B cell (primary cell): ENCODE measurements around the gene NUMA1. TPM values are rescaled to one million over a fixed set of nuclear protein-coding genes. Genes with fewer than 3 reads are reported as not detected.

ENCODE experiments used
- ATAC-seq: fragments of 200-7000 bp; cut with Tn5 transposase; one replicate; pipeline ENCODE4 v1.10.0; 2021; ENCODE audit warnings: low read depth, mild to moderate bottlenecking, moderate number of reproducible peaks, moderate library complexity
- CTCF ChIA-PET: fragments of 350-600 bp; sonication (Branson Sonifier 250); formaldehyde crosslinking; loops from one replicate; lab custom pipeline; 2021; ENCODE audit warnings: antibody characterized with exemption, inconsistent platforms; lab: Charles Lee
- POLR2A ChIA-PET: fragments of 350-600 bp; sonication (Branson Sonifier 250); formaldehyde crosslinking; loops from one replicate; lab custom pipeline; 2021; ENCODE audit warnings: antibody characterized with exemption; lab: Charles Lee
- DNase-seq: peaks from one replicate; pipeline ENCODE4 v3.0.0; 2013
- H2AFZ ChIP-seq: 2 replicates; pipeline ENCODE4 v1.6.1; 2012; ENCODE audit warnings: mild to moderate bottlenecking, low read depth, low read length; ENCODE audit not compliant: insufficient read depth, poor library complexity, severe bottlenecking
- H3K27ac ChIP-seq, 2 donors: 1 replicate in 1 of 2; 2 replicates in 1 of 2; pipeline ENCODE4 v1.5.1; 2012 to 2013; ENCODE audit warnings: low read length in 2 of 2, mild to moderate bottlenecking in 2 of 2, moderate library complexity in 1 of 2
- H3K27me3 ChIP-seq, 4 experiments: fragments of 200-600 bp in 1 of 4; sonication (generic) in 1 of 4; replicated peaks in 1 of 4; 1 replicate in 2 of 4; 2 replicates in 2 of 4; pipeline versions ENCODE4 v1.6.1 to v1.7.0; 2013 to 2016; ENCODE audit warnings: low read length in 3 of 4, mild to moderate bottlenecking in 2 of 4, mixed read lengths in 1 of 4, moderate library complexity in 1 of 4; ENCODE audit not compliant: insufficient read depth in 4 of 4, control insufficient read depth in 3 of 4; ENCODE audit errors: control extremely low read depth in 1 of 4
- H3K36me3 ChIP-seq, 2 experiments: replicated peaks in 1 of 2; 1 replicate in 1 of 2; 2 replicates in 1 of 2; pipeline versions ENCODE4 v1.6.1 to v1.7.1; 2013; ENCODE audit warnings: low read length in 1 of 2; ENCODE audit not compliant: insufficient read depth in 2 of 2, control insufficient read depth in 1 of 2; ENCODE audit errors: control extremely low read depth in 1 of 2, extremely low read depth in 1 of 2
- H3K4me1 ChIP-seq, 2 donors: fragments of 200-600 bp in 1 of 2; sonication (generic) in 1 of 2; 1 replicate in 1 of 2; 2 replicates in 1 of 2; pipeline versions ENCODE4 v1.5.1 to v1.6.1; 2013 to 2017; ENCODE audit warnings: low read length in 2 of 2; ENCODE audit not compliant: control insufficient read depth in 2 of 2, insufficient read depth in 2 of 2
- H3K4me2 ChIP-seq: replicated peaks from 2 replicates; pipeline ENCODE3; 2012; ENCODE audit warnings: mild to moderate bottlenecking, low read depth, low read length; ENCODE audit not compliant: poor library complexity, severe bottlenecking
- H3K4me3 ChIP-seq, 5 experiments: fragments of 200-600 bp in 1 of 5; sonication (generic) in 1 of 5; 1 replicate in 3 of 5; 2 replicates in 2 of 5; pipeline versions ENCODE4 v1.5.1 to v1.7.0; 2011 to 2016; ENCODE audit warnings: low read length in 4 of 5, mild to moderate bottlenecking in 4 of 5, low read depth in 2 of 5, control low read depth in 1 of 5, moderate library complexity in 1 of 5; ENCODE audit not compliant: insufficient read depth in 1 of 5; ENCODE audit errors: control extremely low read depth in 1 of 5, extremely low read depth in 1 of 5
- H3K79me2 ChIP-seq: fragments of 200-600 bp; sonication (generic); one replicate; pipeline ENCODE4 v1.6.0; 2016; ENCODE audit warnings: low read length; ENCODE audit not compliant: control insufficient read depth, insufficient read depth
- H3K9ac ChIP-seq: fragments of 200-600 bp; sonication (generic); 2 replicates; pipeline ENCODE4 v1.6.1; 2017; ENCODE audit warnings: mild to moderate bottlenecking, low read length, moderate library complexity
- H3K9me3 ChIP-seq, 3 donors: one replicate each; pipeline versions ENCODE4 v1.6.1 to v1.7.1; 2013; ENCODE audit warnings: low read length in 2 of 3; ENCODE audit not compliant: control insufficient read depth in 2 of 3, insufficient read depth in 1 of 3; ENCODE audit errors: control extremely low read depth in 1 of 3
- H4K20me1 ChIP-seq: 2 replicates; pipeline ENCODE4 v1.6.0; 2012; ENCODE audit warnings: mild to moderate bottlenecking, low read length; ENCODE audit not compliant: insufficient read depth, control insufficient read depth, poor library complexity, severe bottlenecking
- H3K27ac Mint-ChIP-seq: one replicate; pipeline ENCODE4 v1.8.0; 2021; ENCODE audit warnings: mixed read lengths
- H3K27me3 Mint-ChIP-seq: one replicate; pipeline ENCODE4 v1.8.0; 2021; ENCODE audit warnings: mixed read lengths
- H3K4me1 Mint-ChIP-seq: one replicate; pipeline ENCODE4 v1.8.0; 2021; ENCODE audit warnings: mixed read lengths
- H3K4me3 Mint-ChIP-seq: one replicate; pipeline ENCODE4 v1.8.0; 2021; ENCODE audit warnings: mixed read lengths
- H3K9me3 Mint-ChIP-seq: one replicate; pipeline ENCODE4 v1.8.0; 2022; ENCODE audit warnings: mixed read lengths; ENCODE audit not compliant: insufficient read depth
- CTCF ChIP-seq: fragments of 200-600 bp; IDR thresholded peaks from one replicate; pipeline ENCODE4 v1.8.0; 2022; ENCODE audit warnings: antibody characterized with exemption, mild to moderate bottlenecking
- EZH2 ChIP-seq: IDR thresholded peaks from 2 replicates; pipeline ENCODE4 v1.6.1; 2012; ENCODE audit warnings: borderline replicate concordance, low read depth, mild to moderate bottlenecking, moderate library complexity, low read length; ENCODE audit not compliant: insufficient read depth, poor library complexity, severe bottlenecking
- WGBS: methylation state at CpG from one replicate; pipeline ENCODE4 v1.1.5; 2013; ENCODE audit warnings: missing lambda C conversion rate; ENCODE audit not compliant: insufficient coverage; 5-methylcytosine and 5-hydroxymethylcytosine counted together
- intact Hi-C: fragments of 100-400 bp; cut with micrococcal nuclease; formaldehyde crosslinking; loops from one replicate; pipeline ENCODE4 v1.10.0; 2022
- polyA plus RNA-seq: library from polyadenylated mRNA; depleted of rRNA; stranded (reverse); fragments of >200 nt; gene quantifications from 2 replicates; pipeline ENCODE4 v1.2.3, GENCODE V29; 2012
- total RNA-seq, 2 donors: library from RNA; stranded (reverse); fragments of 120-200 nt in 1 of 2; gene quantifications; 1 replicate in 1 of 2; 2 replicates in 1 of 2; pipeline versions ENCODE4 v1.2.3 to v1.2.4, GENCODE V29; 2013 to 2022

The NUMA1 gene
- total and polyA plus RNA-seq, 2 donors (not counting 1 experiment from before 2014, with no cell fraction given): 186 to 300 TPM

DNA sequence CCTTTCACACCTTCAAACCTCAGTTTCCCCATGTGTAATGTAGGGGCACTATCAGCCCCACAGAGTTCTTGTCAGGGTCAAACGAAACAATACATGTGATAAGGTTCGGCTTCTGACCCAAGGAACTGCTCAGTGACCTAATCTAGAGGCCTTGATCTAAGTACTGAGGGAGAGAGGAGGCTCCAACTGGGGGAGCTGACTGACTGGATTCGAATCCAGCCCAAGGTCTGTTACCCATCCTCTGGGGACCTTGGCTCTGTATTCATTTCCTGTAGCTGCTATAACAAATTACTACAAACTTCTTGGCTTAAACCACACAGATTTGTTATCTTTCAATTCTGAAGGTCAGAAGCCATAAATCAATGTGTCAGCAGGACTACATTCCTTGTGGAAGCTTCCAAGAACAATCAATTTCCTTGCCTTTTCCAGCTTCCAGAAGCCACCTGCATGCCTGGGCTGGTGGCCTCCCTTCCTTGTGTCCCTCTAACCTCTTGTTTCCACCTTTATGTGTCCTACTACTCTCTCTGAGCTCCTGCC lies 42.8 kb upstream of the NUMA1 start:
- Histone ChIP-seq H3K27ac (no peak overlapping the region), H3K36me3 (no peaks in the 10 kb centered on the region), H3K4me3 (no peak overlapping the region), H3K27me3 (peaks cover 0 to 13% (median 2%) of the 10 kb centered on the region in 4 experiments), H3K4me2 (no peak overlapping the region), H4K20me1 (no peaks in the 10 kb centered on the region), H2AFZ (no peak overlapping the region), H3K4me1 (no peaks in the 10 kb centered on the region), H3K9me3 (peaks cover 3 to 9% (median 9%) of the 10 kb centered on the region in 3 donors), H3K79me2 (no peaks in the 10 kb centered on the region), H3K9ac (no peak overlapping the region)
- Mint-ChIP-seq H3K27me3 (peaks cover 38% of the 10 kb centered on the region), H3K9me3 (peaks cover 3% of the 10 kb centered on the region), H3K4me3 (no peak overlapping the region), H3K27ac (no peak overlapping the region), H3K4me1 (no peaks in the 10 kb centered on the region)
- no peak for ATAC-seq
- no peak for DNase-seq
- ChIA-PET CTCF (interaction anchor here (1.0 kb wide), 1 partner anchor 22 kb away, joined by 3 read pairs; no protein-coding TSS in a partner anchor), POLR2A (no interaction called here)
- whole genome bisulfite sequencing: 96% methylated on average over 2 of the region's 3 CpGs
- TF ChIP-seq CTCF (no peak), EZH2 (no peak)
- intact Hi-C loops: no loop called here

DNA sequence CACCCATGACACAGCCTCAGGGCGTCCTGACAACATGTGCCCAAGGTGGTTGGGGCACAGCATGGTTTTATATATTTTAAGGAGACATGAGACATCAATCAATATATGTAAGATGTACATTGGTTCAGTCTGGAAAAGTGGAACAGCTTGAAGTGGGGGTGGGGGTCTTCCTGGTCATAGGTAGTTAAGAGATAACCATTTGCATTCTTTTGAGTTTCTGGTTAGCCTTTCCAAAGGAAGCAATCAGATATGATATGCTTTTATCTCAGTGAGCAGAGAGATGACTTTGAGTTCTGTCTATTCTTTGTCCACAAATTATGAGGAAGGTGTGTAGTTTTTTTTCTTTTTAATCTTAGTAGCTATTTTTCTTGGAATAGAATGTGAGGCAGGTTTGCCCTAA lies 42.3 kb upstream of the NUMA1 start:
- CTCF ChIA-PET: interaction anchor here (1.0 to 1.2 kb wide), 2 partner anchors 21 to 22 kb away, joined by 3 read pairs; no protein-coding TSS in a partner anchor

More for the DNA sequence above, 42.3 kb upstream of the NUMA1 start:
- no peaks in the 10 kb centered on the region for H3K4me1 ChIP-seq
- no peak overlapping the region for H3K4me3 ChIP-seq
- H3K79me2 ChIP-seq: no peaks in the 10 kb centered on the region
- intact Hi-C loops: no loop called here
- peaks cover 0 to 13% (median 2%) of the 10 kb centered on the region in 4 experiments for H3K27me3 ChIP-seq
- H3K27ac Mint-ChIP-seq: no peak overlapping the region
- TF ChIP-seq CTCF: no peak
- TF ChIP-seq EZH2: no peak
- no peak overlapping the region for H3K4me2 ChIP-seq
- POLR2A ChIA-PET: no interaction called here
- H3K9me3 Mint-ChIP-seq: peaks cover 3% of the 10 kb centered on the region
- H3K27me3 Mint-ChIP-seq: peaks cover 39% of the 10 kb centered on the region
- no peaks in the 10 kb centered on the region for H4K20me1 ChIP-seq
- peaks cover 0 to 9% (median 6%) of the 10 kb centered on the region in 3 donors for H3K9me3 ChIP-seq
- no peaks in the 10 kb centered on the region for H3K4me1 Mint-ChIP-seq
- WGBS: no CpG with 5 or more reads among the region's 1 CpG
- H3K4me3 Mint-ChIP-seq: no peak overlapping the region
- DNase-seq: no peak
- no peaks in the 10 kb centered on the region for H3K36me3 ChIP-seq
- no peak overlapping the region for H3K27ac ChIP-seq
- no peak for ATAC-seq
- H2AFZ ChIP-seq: no peak overlapping the region
- H3K9ac ChIP-seq: no peak overlapping the region
